B cell (primary cell): ENCODE data around the gene MAN2A2. TPM values are rescaled to one million over a fixed set of nuclear protein-coding genes. Genes with fewer than 3 reads are reported as not detected.

Experiments used
- ATAC-seq: fragments of 200-7000 bp; cut with Tn5 transposase; one replicate; pipeline ENCODE4 v1.10.0; 2021; ENCODE audit warnings: low read depth, mild to moderate bottlenecking, moderate number of reproducible peaks, moderate library complexity
- CTCF ChIA-PET: fragments of 350-600 bp; sonication (Branson Sonifier 250); formaldehyde crosslinking; loops from one replicate; lab custom pipeline; 2021; ENCODE audit warnings: antibody characterized with exemption, inconsistent platforms; lab: Charles Lee
- POLR2A ChIA-PET: fragments of 350-600 bp; sonication (Branson Sonifier 250); formaldehyde crosslinking; loops from one replicate; lab custom pipeline; 2021; ENCODE audit warnings: antibody characterized with exemption; lab: Charles Lee
- DNase-seq: peaks from one replicate; pipeline ENCODE4 v3.0.0; 2013
- H2AFZ ChIP-seq: 2 replicates; pipeline ENCODE4 v1.6.1; 2012; ENCODE audit warnings: mild to moderate bottlenecking, low read depth, low read length; ENCODE audit not compliant: insufficient read depth, poor library complexity, severe bottlenecking
- H3K27ac ChIP-seq, 2 donors: 1 replicate in 1 of 2; 2 replicates in 1 of 2; pipeline ENCODE4 v1.5.1; 2012 to 2013; ENCODE audit warnings: low read length in 2 of 2, mild to moderate bottlenecking in 2 of 2, moderate library complexity in 1 of 2
- H3K27me3 ChIP-seq, 4 experiments: fragments of 200-600 bp in 1 of 4; sonication (generic) in 1 of 4; replicated peaks in 1 of 4; 1 replicate in 2 of 4; 2 replicates in 2 of 4; pipeline versions ENCODE4 v1.6.1 to v1.7.0; 2013 to 2016; ENCODE audit warnings: low read length in 3 of 4, mild to moderate bottlenecking in 2 of 4, mixed read lengths in 1 of 4, moderate library complexity in 1 of 4; ENCODE audit not compliant: insufficient read depth in 4 of 4, control insufficient read depth in 3 of 4; ENCODE audit errors: control extremely low read depth in 1 of 4
- H3K36me3 ChIP-seq, 2 experiments: replicated peaks in 1 of 2; 1 replicate in 1 of 2; 2 replicates in 1 of 2; pipeline versions ENCODE4 v1.6.1 to v1.7.1; 2013; ENCODE audit warnings: low read length in 1 of 2; ENCODE audit not compliant: insufficient read depth in 2 of 2, control insufficient read depth in 1 of 2; ENCODE audit errors: control extremely low read depth in 1 of 2, extremely low read depth in 1 of 2
- H3K4me1 ChIP-seq, 2 donors: fragments of 200-600 bp in 1 of 2; sonication (generic) in 1 of 2; 1 replicate in 1 of 2; 2 replicates in 1 of 2; pipeline versions ENCODE4 v1.5.1 to v1.6.1; 2013 to 2017; ENCODE audit warnings: low read length in 2 of 2; ENCODE audit not compliant: control insufficient read depth in 2 of 2, insufficient read depth in 2 of 2
- H3K4me2 ChIP-seq: replicated peaks from 2 replicates; pipeline ENCODE3; 2012; ENCODE audit warnings: mild to moderate bottlenecking, low read depth, low read length; ENCODE audit not compliant: poor library complexity, severe bottlenecking
- H3K4me3 ChIP-seq, 5 experiments: fragments of 200-600 bp in 1 of 5; sonication (generic) in 1 of 5; 1 replicate in 3 of 5; 2 replicates in 2 of 5; pipeline versions ENCODE4 v1.5.1 to v1.7.0; 2011 to 2016; ENCODE audit warnings: low read length in 4 of 5, mild to moderate bottlenecking in 4 of 5, low read depth in 2 of 5, control low read depth in 1 of 5, moderate library complexity in 1 of 5; ENCODE audit not compliant: insufficient read depth in 1 of 5; ENCODE audit errors: control extremely low read depth in 1 of 5, extremely low read depth in 1 of 5
- H3K79me2 ChIP-seq: fragments of 200-600 bp; sonication (generic); one replicate; pipeline ENCODE4 v1.6.0; 2016; ENCODE audit warnings: low read length; ENCODE audit not compliant: control insufficient read depth, insufficient read depth
- H3K9ac ChIP-seq: fragments of 200-600 bp; sonication (generic); 2 replicates; pipeline ENCODE4 v1.6.1; 2017; ENCODE audit warnings: mild to moderate bottlenecking, low read length, moderate library complexity
- H3K9me3 ChIP-seq, 3 donors: one replicate each; pipeline versions ENCODE4 v1.6.1 to v1.7.1; 2013; ENCODE audit warnings: low read length in 2 of 3; ENCODE audit not compliant: control insufficient read depth in 2 of 3, insufficient read depth in 1 of 3; ENCODE audit errors: control extremely low read depth in 1 of 3
- H4K20me1 ChIP-seq: 2 replicates; pipeline ENCODE4 v1.6.0; 2012; ENCODE audit warnings: mild to moderate bottlenecking, low read length; ENCODE audit not compliant: insufficient read depth, control insufficient read depth, poor library complexity, severe bottlenecking
- H3K27ac Mint-ChIP-seq: one replicate; pipeline ENCODE4 v1.8.0; 2021; ENCODE audit warnings: mixed read lengths
- H3K27me3 Mint-ChIP-seq: one replicate; pipeline ENCODE4 v1.8.0; 2021; ENCODE audit warnings: mixed read lengths
- H3K4me1 Mint-ChIP-seq: one replicate; pipeline ENCODE4 v1.8.0; 2021; ENCODE audit warnings: mixed read lengths
- H3K4me3 Mint-ChIP-seq: one replicate; pipeline ENCODE4 v1.8.0; 2021; ENCODE audit warnings: mixed read lengths
- H3K9me3 Mint-ChIP-seq: one replicate; pipeline ENCODE4 v1.8.0; 2022; ENCODE audit warnings: mixed read lengths; ENCODE audit not compliant: insufficient read depth
- EZH2 ChIP-seq: IDR thresholded peaks from 2 replicates; pipeline ENCODE4 v1.6.1; 2012; ENCODE audit warnings: borderline replicate concordance, low read depth, mild to moderate bottlenecking, moderate library complexity, low read length; ENCODE audit not compliant: insufficient read depth, poor library complexity, severe bottlenecking
- WGBS: methylation state at CpG from one replicate; pipeline ENCODE4 v1.1.5; 2013; ENCODE audit warnings: missing lambda C conversion rate; ENCODE audit not compliant: insufficient coverage; 5-methylcytosine and 5-hydroxymethylcytosine counted together
- intact Hi-C: fragments of 100-400 bp; cut with micrococcal nuclease; formaldehyde crosslinking; loops from one replicate; pipeline ENCODE4 v1.10.0; 2022
- polyA plus RNA-seq: library from polyadenylated mRNA; depleted of rRNA; stranded (reverse); fragments of >200 nt; gene quantifications from 2 replicates; pipeline ENCODE4 v1.2.3, GENCODE V29; 2012
- total RNA-seq, 2 donors: library from RNA; stranded (reverse); fragments of 120-200 nt in 1 of 2; gene quantifications; 1 replicate in 1 of 2; 2 replicates in 1 of 2; pipeline versions ENCODE4 v1.2.3 to v1.2.4, GENCODE V29; 2013 to 2022
- TF ChIP-seq, protein P1 (sequence below): fragments of 200-600 bp; IDR thresholded peaks from one replicate; pipeline ENCODE4 v1.8.0; 2022; ENCODE audit warnings: antibody characterized with exemption, mild to moderate bottlenecking

The MAN2A2 gene
- total and polyA plus RNA-seq, 2 donors (not counting 1 experiment from before 2014, with no cell fraction given) = 180 to 234 TPM

DNA sequence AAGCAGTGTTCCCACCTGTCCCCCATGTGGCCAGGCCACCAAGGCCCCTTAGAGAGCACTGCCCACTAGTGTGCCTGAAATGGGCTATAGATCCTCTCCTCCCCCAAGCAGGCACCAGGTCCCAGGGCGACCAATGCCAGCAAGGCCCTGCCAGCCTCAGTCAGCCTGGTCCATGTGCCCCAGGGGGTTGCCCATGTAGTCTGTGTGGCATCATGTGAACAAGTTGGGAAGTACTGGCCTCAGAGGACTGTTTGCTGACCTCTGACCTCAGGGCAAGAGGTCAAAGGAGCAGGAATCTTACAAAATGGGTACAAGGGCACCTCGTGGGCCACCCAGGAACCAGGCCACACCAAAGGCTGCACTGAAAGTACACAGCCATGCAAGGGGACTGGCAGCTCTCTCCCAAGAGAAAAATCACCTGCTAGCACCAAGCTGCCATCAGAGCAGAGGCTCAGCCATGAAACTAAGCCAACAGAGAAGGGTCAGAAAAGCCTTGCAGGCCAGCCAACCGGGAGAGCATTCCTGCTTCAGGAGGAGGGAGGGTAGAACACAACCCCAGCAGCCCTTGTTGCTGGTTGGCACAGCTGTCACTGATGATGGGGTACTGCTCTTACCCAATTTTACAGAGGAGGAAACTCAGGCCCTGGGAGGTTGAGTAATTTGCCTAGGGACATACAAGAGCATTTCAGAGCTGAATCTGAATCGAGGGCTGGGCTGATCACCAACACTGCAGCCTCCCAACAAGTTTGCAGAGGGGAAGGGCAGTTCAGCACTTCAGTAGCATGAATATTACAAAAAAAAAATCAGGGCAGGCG lies 39.9 kb upstream of the MAN2A2 start:
- CTCF ChIA-PET = interaction anchor here (1.0 to 1.4 kb wide), 2 partner anchors 23 to 46 kb away, joined by 3 read pairs; no protein-coding TSS in a partner anchor
- Histone ChIP-seq H3K79me2 (no peaks in the 10 kb centered on the region), H3K4me1 (peaks cover under 1 to 11% of the 10 kb centered on the region in 2 donors), H3K9me3 (no peaks in the 10 kb centered on the region), H3K9ac (no peak overlapping the region), H3K27me3 (no peaks in the 10 kb centered on the region), H3K36me3 (no peaks in the 10 kb centered on the region), H3K4me2 (no peak overlapping the region), H2AFZ (no peak overlapping the region), H4K20me1 (no peaks in the 10 kb centered on the region), H3K4me3 (no peak overlapping the region), H3K27ac (no peak overlapping the region)
- Mint-ChIP-seq H3K9me3 (no peaks in the 10 kb centered on the region), H3K4me3 (no peak overlapping the region), H3K4me1 (peaks cover 14% of the 10 kb centered on the region), H3K27ac (peak overlapping the region; percentile 62), H3K27me3 (no peaks in the 10 kb centered on the region)
- WGBS = 80% methylated on average over 5 of the region's 5 CpGs
- intact Hi-C loops = no loop called here
- no peak for ATAC-seq
- POLR2A ChIA-PET = no interaction called here
- no peak for DNase-seq
- no peak for TF ChIP-seq EZH2
- TF ChIP-seq, protein P1, sequence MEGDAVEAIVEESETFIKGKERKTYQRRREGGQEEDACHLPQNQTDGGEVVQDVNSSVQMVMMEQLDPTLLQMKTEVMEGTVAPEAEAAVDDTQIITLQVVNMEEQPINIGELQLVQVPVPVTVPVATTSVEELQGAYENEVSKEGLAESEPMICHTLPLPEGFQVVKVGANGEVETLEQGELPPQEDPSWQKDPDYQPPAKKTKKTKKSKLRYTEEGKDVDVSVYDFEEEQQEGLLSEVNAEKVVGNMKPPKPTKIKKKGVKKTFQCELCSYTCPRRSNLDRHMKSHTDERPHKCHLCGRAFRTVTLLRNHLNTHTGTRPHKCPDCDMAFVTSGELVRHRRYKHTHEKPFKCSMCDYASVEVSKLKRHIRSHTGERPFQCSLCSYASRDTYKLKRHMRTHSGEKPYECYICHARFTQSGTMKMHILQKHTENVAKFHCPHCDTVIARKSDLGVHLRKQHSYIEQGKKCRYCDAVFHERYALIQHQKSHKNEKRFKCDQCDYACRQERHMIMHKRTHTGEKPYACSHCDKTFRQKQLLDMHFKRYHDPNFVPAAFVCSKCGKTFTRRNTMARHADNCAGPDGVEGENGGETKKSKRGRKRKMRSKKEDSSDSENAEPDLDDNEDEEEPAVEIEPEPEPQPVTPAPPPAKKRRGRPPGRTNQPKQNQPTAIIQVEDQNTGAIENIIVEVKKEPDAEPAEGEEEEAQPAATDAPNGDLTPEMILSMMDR = no peak

DNA sequence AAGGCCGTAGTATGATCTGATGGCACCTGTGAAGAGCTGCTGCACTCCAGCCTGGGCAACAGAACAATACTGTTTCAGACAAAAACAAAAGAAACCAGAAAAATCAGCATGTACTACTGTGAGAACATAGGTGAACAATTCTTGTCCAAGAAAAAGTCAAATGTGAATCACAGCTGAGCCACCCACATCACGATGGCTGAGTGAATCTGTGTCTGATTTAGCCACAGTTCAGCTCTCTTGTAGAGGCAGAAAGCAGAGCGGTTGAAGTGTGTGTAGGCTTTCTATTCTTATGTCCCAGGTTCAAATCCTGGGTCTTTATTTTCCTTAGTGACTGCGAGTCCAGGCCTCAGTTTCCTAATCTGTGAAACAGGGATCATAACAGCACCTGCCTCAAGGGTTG lies 39.1 kb upstream of the MAN2A2 start:
- Histone ChIP-seq H3K9me3 (no peaks in the 10 kb centered on the region), H2AFZ (no peak overlapping the region), H3K36me3 (no peaks in the 10 kb centered on the region), H3K9ac (no peak overlapping the region), H3K27ac (no peak overlapping the region), H3K4me3 (no peak overlapping the region), H3K27me3 (no peaks in the 10 kb centered on the region), H3K4me1 (peaks cover under 1 to 11% of the 10 kb centered on the region in 2 donors), H3K79me2 (no peaks in the 10 kb centered on the region), H3K4me2 (no peak overlapping the region), H4K20me1 (no peaks in the 10 kb centered on the region)
- intact Hi-C loops = no loop called here
- H3K4me3 Mint-ChIP-seq = no peak overlapping the region
- no peak overlapping the region for H3K27ac Mint-ChIP-seq
- WGBS = 91% methylated on average over 4 of the region's 4 CpGs
- no peaks in the 10 kb centered on the region for H3K9me3 Mint-ChIP-seq
- CTCF ChIA-PET = interaction anchor here (1.0 to 1.4 kb wide), 3 partner anchors 22 to 105 kb away, joined by 3 read pairs; no protein-coding TSS in a partner anchor
- DNase-seq = no peak
- no peak for ATAC-seq
- POLR2A ChIA-PET = interaction anchor here (0.6 kb wide), 1 partner anchor 10 kb away, joined by 3 read pairs; no protein-coding TSS in a partner anchor
- H3K4me1 Mint-ChIP-seq = peaks cover 16% of the 10 kb centered on the region
- H3K27me3 Mint-ChIP-seq = no peaks in the 10 kb centered on the region
- TF ChIP-seq, protein P1 = no peak
- TF ChIP-seq EZH2 = no peak
